Loucy (cell line): ENCODE data around the gene NGEF.

ENCODE experiments used
- H2AFZ ChIP-seq: fragments of 200-600 bp; sonication (generic); 2 replicates; pipeline ENCODE4 v1.6.0; 2016; ENCODE audit warnings: antibody characterized with exemption, mild to moderate bottlenecking, low read length, moderate library complexity
- H3F3A ChIP-seq: fragments of 200-600 bp; 2 replicates; pipeline ENCODE4 v1.6.0; 2016; ENCODE audit warnings: antibody characterized with exemption, low read depth, mild to moderate bottlenecking
- H3K27me3 ChIP-seq: fragments of 200-600 bp; sonication (generic); 2 replicates; pipeline ENCODE4 v1.6.1; 2014; ENCODE audit warnings: low read length, mild to moderate bottlenecking; ENCODE audit not compliant: insufficient read depth, poor library complexity, severe bottlenecking
- H3K36me3 ChIP-seq: fragments of 200-600 bp; sonication (generic); 2 replicates; pipeline ENCODE4 v1.6.1; 2016; ENCODE audit warnings: low read length; ENCODE audit not compliant: insufficient read depth
- H3K4me1 ChIP-seq: fragments of 200-600 bp; sonication (generic); 2 replicates; pipeline ENCODE4 v1.5.1; 2014; ENCODE audit warnings: low read length, mild to moderate bottlenecking; ENCODE audit not compliant: insufficient read depth, poor library complexity, severe bottlenecking
- H3K4me2 ChIP-seq: fragments of 200-600 bp; sonication (generic); 2 replicates; pipeline ENCODE4 v1.6.0; 2014; ENCODE audit warnings: antibody characterized with exemption, low read length, low read depth, mild to moderate bottlenecking; ENCODE audit not compliant: poor library complexity, severe bottlenecking
- H3K4me3 ChIP-seq: fragments of 200-600 bp; sonication (generic); 2 replicates; pipeline ENCODE4 v1.5.1; 2014; ENCODE audit warnings: low read length, mild to moderate bottlenecking, mixed read lengths; ENCODE audit not compliant: poor library complexity, severe bottlenecking
- H3K79me2 ChIP-seq: fragments of 200-600 bp; sonication (generic); 2 replicates; pipeline ENCODE4 v1.6.1; 2014; ENCODE audit warnings: low read length; ENCODE audit not compliant: insufficient read depth
- H3K9ac ChIP-seq: fragments of 200-600 bp; sonication (generic); 2 replicates; pipeline ENCODE4 v1.6.0; 2014; ENCODE audit warnings: mild to moderate bottlenecking, low read depth, low read length, moderate library complexity; ENCODE audit not compliant: poor library complexity, severe bottlenecking
- H3K9me2 ChIP-seq: fragments of 200-600 bp; sonication (generic); replicated peaks from 2 replicates; pipeline ENCODE4 v1.6.1; 2016; ENCODE audit warnings: low read depth, low read length, mixed read lengths
- H3K9me3 ChIP-seq: fragments of 200-600 bp; sonication (generic); 2 replicates; pipeline ENCODE4 v1.6.1; 2014; ENCODE audit warnings: mild to moderate bottlenecking, antibody characterized with exemption, low read length, low read depth; ENCODE audit not compliant: insufficient read depth
- H4K20me1 ChIP-seq: fragments of 200-600 bp; sonication (generic); 2 replicates; pipeline ENCODE4 v1.6.0; 2014; ENCODE audit warnings: antibody characterized with exemption, low read length, mild to moderate bottlenecking; ENCODE audit not compliant: insufficient read depth, poor library complexity, severe bottlenecking
- EZH2phosphoT487 ChIP-seq: fragments of 200-600 bp; IDR thresholded peaks from 2 replicates; pipeline ENCODE4 v1.6.1; 2018; ENCODE audit warnings: antibody characterized with exemption, mild to moderate bottlenecking, moderate library complexity, borderline replicate concordance
- TF ChIP-seq, protein P1 (sequence below): fragments of 200-600 bp; sonication (generic); conservative IDR thresholded peaks from 2 replicates; pipeline ENCODE4 v1.5.1; 2014; ENCODE audit warnings: mild to moderate bottlenecking, antibody characterized with exemption, low read length

Gene NGEF

DNA sequence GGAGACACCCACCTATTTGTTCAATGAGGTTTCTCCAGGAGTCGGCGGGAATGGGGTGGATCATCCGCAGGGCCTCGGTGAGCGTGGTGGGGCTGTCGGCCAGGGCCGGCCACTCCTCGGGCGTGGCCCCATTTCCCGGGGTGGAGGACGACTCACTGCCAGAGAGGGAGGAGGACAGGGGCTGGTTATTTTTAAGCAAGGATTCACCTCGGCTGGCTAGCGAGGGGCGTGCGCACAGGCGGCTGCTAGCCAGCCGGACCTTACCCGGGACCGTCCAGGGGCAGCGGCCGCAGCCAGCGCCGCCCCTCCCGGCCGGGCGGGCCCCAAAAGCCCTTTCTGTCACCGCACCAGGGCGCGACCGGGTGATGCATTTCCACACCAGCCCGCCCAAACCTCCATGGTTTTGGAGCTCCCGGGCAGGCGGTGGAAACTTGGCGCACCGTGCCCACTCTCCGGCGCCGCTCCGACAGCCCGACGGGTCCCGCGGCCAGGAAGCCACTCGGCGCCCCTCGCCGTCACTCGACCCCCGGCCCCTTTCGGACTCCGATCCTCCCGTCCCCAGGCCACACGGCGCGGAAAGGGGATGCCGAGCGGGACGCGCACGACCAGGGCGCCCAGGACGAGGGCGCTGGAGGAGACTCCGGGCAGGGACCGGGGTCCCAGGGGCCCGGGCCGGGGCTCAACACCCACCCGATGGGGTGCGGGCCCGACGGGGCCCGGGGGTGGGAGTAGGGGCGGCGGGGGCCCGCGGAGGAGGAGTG, 85.8 kb downstream of the NGEF start:
- no peaks in the 10 kb centered on the region for H3F3A ChIP-seq
- H2AFZ ChIP-seq, result no peak overlapping the region
- no peaks in the 10 kb centered on the region for H3K27me3 ChIP-seq
- H3K36me3 ChIP-seq, result no peaks in the 10 kb centered on the region
- H3K4me3 ChIP-seq, result no peak overlapping the region
- no peaks in the 10 kb centered on the region for H3K9me2 ChIP-seq
- H3K4me1 ChIP-seq, result no peaks in the 10 kb centered on the region
- no peak for TF ChIP-seq EZH2phosphoT487
- TF ChIP-seq, protein P1, sequence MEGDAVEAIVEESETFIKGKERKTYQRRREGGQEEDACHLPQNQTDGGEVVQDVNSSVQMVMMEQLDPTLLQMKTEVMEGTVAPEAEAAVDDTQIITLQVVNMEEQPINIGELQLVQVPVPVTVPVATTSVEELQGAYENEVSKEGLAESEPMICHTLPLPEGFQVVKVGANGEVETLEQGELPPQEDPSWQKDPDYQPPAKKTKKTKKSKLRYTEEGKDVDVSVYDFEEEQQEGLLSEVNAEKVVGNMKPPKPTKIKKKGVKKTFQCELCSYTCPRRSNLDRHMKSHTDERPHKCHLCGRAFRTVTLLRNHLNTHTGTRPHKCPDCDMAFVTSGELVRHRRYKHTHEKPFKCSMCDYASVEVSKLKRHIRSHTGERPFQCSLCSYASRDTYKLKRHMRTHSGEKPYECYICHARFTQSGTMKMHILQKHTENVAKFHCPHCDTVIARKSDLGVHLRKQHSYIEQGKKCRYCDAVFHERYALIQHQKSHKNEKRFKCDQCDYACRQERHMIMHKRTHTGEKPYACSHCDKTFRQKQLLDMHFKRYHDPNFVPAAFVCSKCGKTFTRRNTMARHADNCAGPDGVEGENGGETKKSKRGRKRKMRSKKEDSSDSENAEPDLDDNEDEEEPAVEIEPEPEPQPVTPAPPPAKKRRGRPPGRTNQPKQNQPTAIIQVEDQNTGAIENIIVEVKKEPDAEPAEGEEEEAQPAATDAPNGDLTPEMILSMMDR, result no peak
- no peak overlapping the region for H3K4me2 ChIP-seq
- no peaks in the 10 kb centered on the region for H3K79me2 ChIP-seq
- H3K9ac ChIP-seq, result no peak overlapping the region
- no peaks in the 10 kb centered on the region for H4K20me1 ChIP-seq
- no peaks in the 10 kb centered on the region for H3K9me3 ChIP-seq

DNA sequence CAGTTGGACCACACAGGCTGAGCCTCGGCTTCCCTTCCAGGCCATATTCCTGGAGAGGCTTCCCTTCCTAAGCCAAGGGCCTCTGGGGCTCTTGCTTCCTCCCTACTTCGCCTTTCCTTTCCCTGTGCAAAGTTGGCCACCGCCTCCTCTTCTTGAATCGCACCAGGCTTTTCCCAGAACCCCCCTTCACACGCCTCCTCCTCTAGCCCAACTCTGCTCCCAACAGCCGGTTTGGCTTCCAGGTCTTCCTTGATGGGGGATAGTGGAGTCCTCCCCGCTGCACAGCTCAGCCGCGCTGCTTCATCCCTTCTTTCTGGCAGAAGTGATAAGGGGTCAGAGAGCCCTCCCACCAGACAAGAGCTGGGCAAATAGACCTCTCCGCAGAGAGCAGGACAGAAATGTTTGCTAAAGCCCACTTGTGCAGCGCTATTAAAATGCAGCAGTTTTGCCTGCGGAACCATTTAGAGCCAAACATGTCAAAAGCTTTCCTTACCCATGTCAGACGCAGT, 86.6 kb downstream of the NGEF start:
- no peaks in the 10 kb centered on the region for H4K20me1 ChIP-seq
- no peaks in the 10 kb centered on the region for H3K36me3 ChIP-seq
- no peaks in the 10 kb centered on the region for H3K79me2 ChIP-seq
- TF ChIP-seq, protein P1, result no peak
- TF ChIP-seq EZH2phosphoT487, result no peak
- no peak overlapping the region for H3K9ac ChIP-seq
- H2AFZ ChIP-seq, result no peak overlapping the region
- H3K9me2 ChIP-seq, result no peaks in the 10 kb centered on the region
- H3F3A ChIP-seq, result no peaks in the 10 kb centered on the region
- no peaks in the 10 kb centered on the region for H3K27me3 ChIP-seq
- no peaks in the 10 kb centered on the region for H3K9me3 ChIP-seq
- no peaks in the 10 kb centered on the region for H3K4me1 ChIP-seq
- no peak overlapping the region for H3K4me2 ChIP-seq
- H3K4me3 ChIP-seq, result no peak overlapping the region

DNA sequence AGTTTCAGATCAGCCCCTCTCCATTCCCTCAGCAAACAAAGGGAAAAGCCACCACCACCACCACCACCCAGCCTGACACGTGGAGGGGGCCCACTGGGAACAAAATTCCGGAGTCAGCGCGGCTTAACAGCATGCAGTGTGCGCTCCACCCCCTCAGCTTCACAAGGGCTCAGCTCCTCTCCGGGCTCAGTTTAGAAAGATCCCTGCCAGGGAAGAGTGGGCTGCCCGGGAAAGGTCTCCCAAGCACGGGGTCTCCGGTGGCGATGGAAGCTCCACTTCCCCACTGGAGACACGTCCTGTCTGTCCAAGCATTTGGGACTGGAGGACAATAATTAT, 87.3 kb downstream of the NGEF start:
- no peaks in the 10 kb centered on the region for H3F3A ChIP-seq
- no peaks in the 10 kb centered on the region for H4K20me1 ChIP-seq
- H3K9me3 ChIP-seq, result no peaks in the 10 kb centered on the region
- no peak overlapping the region for H3K4me3 ChIP-seq
- H3K27me3 ChIP-seq, result no peaks in the 10 kb centered on the region
- no peaks in the 10 kb centered on the region for H3K79me2 ChIP-seq
- no peaks in the 10 kb centered on the region for H3K9me2 ChIP-seq
- TF ChIP-seq, protein P1, result no peak
- no peak for TF ChIP-seq EZH2phosphoT487
- H3K36me3 ChIP-seq, result no peaks in the 10 kb centered on the region
- no peak overlapping the region for H3K4me2 ChIP-seq
- H3K9ac ChIP-seq, result no peak overlapping the region
- no peak overlapping the region for H2AFZ ChIP-seq
- H3K4me1 ChIP-seq, result no peaks in the 10 kb centered on the region
